HG03520 (cell line): ENCODE measurements around the gene OR52E8.

Experiments
- ATAC-seq: cut with Tn5 transposase; IDR thresholded peaks from one replicate; pipeline ENCODE4 v1.9.1; 2021; ENCODE audit warnings: mild to moderate bottlenecking, moderate library complexity; ENCODE audit not compliant: unreplicated experiment

The OR52E8 gene

GRCh38 chr11:5808500-5809121, 48.9 kb downstream of the OR52E8 start, which contains the start of gene OR52N2:
TSS of gene OR52N2 (plus strand) at chr11:5808924. CDS start at chr11:5820336, 11,412 bp downstream.
- peak; percentile 96 for ATAC-seq

- ATAC-seq: no peak
Observed at GRCh38 chr11:5807580-5807979, 49.9 kb downstream of the OR52E8 start.
